Trophoblast cell (in vitro differentiated cells and primary cell): ENCODE results near the gene PDLIM5.

Source experiments
- DNase-seq, 2 donors: peaks; one replicate each; pipeline ENCODE4 v3.0.0-alpha.2; 2016
- H2AFZ ChIP-seq: 2 replicates; pipeline ENCODE4 v1.6.1; 2013; ENCODE audit warnings: low read length, moderate library complexity, mild to moderate bottlenecking; ENCODE audit not compliant: insufficient read depth, poor library complexity
- H2AK5ac ChIP-seq: 2 replicates; pipeline ENCODE4 v1.6.1; 2013; ENCODE audit warnings: mild to moderate bottlenecking, low read length
- H2BK120ac ChIP-seq: 2 replicates; pipeline ENCODE4 v1.6.1; 2013; ENCODE audit warnings: low read length, mild to moderate bottlenecking, moderate library complexity; ENCODE audit not compliant: insufficient read depth, poor library complexity
- H2BK12ac ChIP-seq: 2 replicates; pipeline ENCODE4 v1.6.1; 2013; ENCODE audit warnings: mild to moderate bottlenecking, low read length, moderate library complexity
- H2BK5ac ChIP-seq: 2 replicates; pipeline ENCODE4 v1.6.1; 2013; ENCODE audit warnings: low read length, low read depth, moderate library complexity, mild to moderate bottlenecking; ENCODE audit not compliant: poor library complexity
- H3K14ac ChIP-seq: 2 replicates; pipeline ENCODE4 v1.6.1; 2013; ENCODE audit warnings: mild to moderate bottlenecking, low read length
- H3K18ac ChIP-seq: 2 replicates; pipeline ENCODE4 v1.6.1; 2013; ENCODE audit warnings: mild to moderate bottlenecking, low read length
- H3K23ac ChIP-seq: 2 replicates; pipeline ENCODE4 v1.6.1; 2013; ENCODE audit warnings: low read length
- H3K27ac ChIP-seq: 2 replicates; pipeline ENCODE4 v1.5.1; 2013; ENCODE audit warnings: low read depth, mild to moderate bottlenecking, inconsistent platforms, low read length, moderate library complexity
- H3K27me3 ChIP-seq: 2 replicates; pipeline ENCODE4 v1.6.1; 2013; ENCODE audit warnings: inconsistent platforms, mild to moderate bottlenecking, low read length, moderate library complexity; ENCODE audit not compliant: insufficient read depth
- H3K36me3 ChIP-seq, 2 experiments: 1 replicate in 1 of 2; 2 replicates in 1 of 2; pipeline ENCODE4 v1.6.1; 2013; ENCODE audit warnings: low read length in 2 of 2, mild to moderate bottlenecking in 2 of 2, moderate library complexity in 1 of 2; ENCODE audit not compliant: insufficient read depth in 2 of 2, control insufficient read depth in 1 of 2
- H3K4ac ChIP-seq: 2 replicates; pipeline ENCODE4 v1.6.1; 2013; ENCODE audit warnings: low read depth, mild to moderate bottlenecking, low read length, moderate library complexity
- H3K4me1 ChIP-seq, 2 experiments: 1 replicate in 1 of 2; 2 replicates in 1 of 2; pipeline ENCODE4 v1.6.1; 2013; ENCODE audit warnings: low read length in 2 of 2, mild to moderate bottlenecking in 2 of 2, moderate library complexity in 1 of 2; ENCODE audit not compliant: insufficient read depth in 2 of 2, control insufficient read depth in 1 of 2
- H3K4me2 ChIP-seq: 2 replicates; pipeline ENCODE4 v1.6.1; 2013; ENCODE audit warnings: inconsistent platforms, mild to moderate bottlenecking, low read length, moderate library complexity
- H3K4me3 ChIP-seq: 2 replicates; pipeline ENCODE4 v1.5.1; 2013; ENCODE audit warnings: mild to moderate bottlenecking, low read depth, low read length, inconsistent platforms
- H3K79me1 ChIP-seq: one replicate; pipeline ENCODE4 v1.6.1; 2013; ENCODE audit warnings: low read length
- H3K79me2 ChIP-seq: 2 replicates; pipeline ENCODE4 v1.6.1; 2013; ENCODE audit warnings: low read length, mild to moderate bottlenecking; ENCODE audit not compliant: control insufficient read depth, insufficient read depth, poor library complexity
- H3K9ac ChIP-seq: 2 replicates; pipeline ENCODE4 v1.6.1; 2013; ENCODE audit warnings: mild to moderate bottlenecking, low read length
- H3K9me3 ChIP-seq: 2 replicates; pipeline ENCODE4 v1.6.1; 2013; ENCODE audit warnings: low read depth, mild to moderate bottlenecking, control low read depth, inconsistent platforms, low read length; ENCODE audit not compliant: insufficient read depth
- H4K12ac ChIP-seq: 2 replicates; pipeline ENCODE4 v1.6.1; 2013; ENCODE audit warnings: low read depth, mild to moderate bottlenecking, low read length, moderate library complexity
- H4K8ac ChIP-seq: 2 replicates; pipeline ENCODE4 v1.6.1; 2013; ENCODE audit warnings: low read depth, mild to moderate bottlenecking, low read length, moderate library complexity
- H4K91ac ChIP-seq: one replicate; pipeline ENCODE4 v1.6.1; 2013; ENCODE audit warnings: low read depth, mild to moderate bottlenecking, low read length, moderate library complexity
- WGBS: extraction: QIAGEN DNeasy Blood & Tissue Kit; methylation state at CpG from one replicate; pipeline ENCODE4 v1.1.7; 2013; ENCODE audit warnings: missing lambda C conversion rate; ENCODE audit not compliant: insufficient read length, insufficient coverage; ENCODE audit errors: extremely low coverage; 5-methylcytosine and 5-hydroxymethylcytosine counted together

Gene PDLIM5

GRCh38 chr4:94531991-94532789 is 80.4 kb downstream of the PDLIM5 start:
- H2BK120ac ChIP-seq = no peak overlapping the region
- H3K4me3 ChIP-seq = no peak overlapping the region
- no peak overlapping the region for H3K4me2 ChIP-seq
- no peak overlapping the region for H3K9ac ChIP-seq
- no peak overlapping the region for H3K18ac ChIP-seq
- no peak overlapping the region for H4K8ac ChIP-seq
- H3K23ac ChIP-seq = no peak overlapping the region
- no peak overlapping the region for H2BK5ac ChIP-seq
- peak; percentile 64 to 72 for DNase-seq
- H2AFZ ChIP-seq = no peak overlapping the region
- H4K91ac ChIP-seq = no peak overlapping the region
- no peak overlapping the region for H4K12ac ChIP-seq
- H2BK12ac ChIP-seq = no peak overlapping the region
- H3K4ac ChIP-seq = no peak overlapping the region
- H3K79me2 ChIP-seq = peaks cover 2% of the 10 kb centered on the region
- H3K4me1 ChIP-seq = peaks cover 8 to 15% of the 10 kb centered on the region in 2 experiments
- peaks cover 3 to 4% of the 10 kb centered on the region in 2 experiments for H3K36me3 ChIP-seq
- H3K27ac ChIP-seq = no peak overlapping the region
- no peaks in the 10 kb centered on the region for H3K27me3 ChIP-seq
- no peaks in the 10 kb centered on the region for H3K9me3 ChIP-seq
- no peak overlapping the region for H2AK5ac ChIP-seq
- WGBS = no CpG with 5 or more reads among the region's 9 CpGs
- no peak overlapping the region for H3K14ac ChIP-seq
- H3K79me1 ChIP-seq = peaks cover 3% of the 10 kb centered on the region

GRCh38 chr4:94533405-94534223 is 81.9 kb downstream of the PDLIM5 start:
- H2AK5ac ChIP-seq = no peak overlapping the region
- no peak overlapping the region for H3K9ac ChIP-seq
- no peak overlapping the region for H3K4me3 ChIP-seq
- peak in 1 of 2 donors; percentile 45 for DNase-seq
- WGBS = no CpG with 5 or more reads among the region's 4 CpGs
- H3K18ac ChIP-seq = no peak overlapping the region
- no peak overlapping the region for H2AFZ ChIP-seq
- no peak overlapping the region for H3K23ac ChIP-seq
- H4K12ac ChIP-seq = no peak overlapping the region
- H3K4ac ChIP-seq = no peak overlapping the region
- H3K36me3 ChIP-seq = peaks cover 0 to 4% of the 10 kb centered on the region in 2 experiments
- peaks cover 3% of the 10 kb centered on the region for H3K79me1 ChIP-seq
- no peak overlapping the region for H2BK12ac ChIP-seq
- H3K4me2 ChIP-seq = no peak overlapping the region
- peaks cover 2% of the 10 kb centered on the region for H3K79me2 ChIP-seq
- H2BK120ac ChIP-seq = no peak overlapping the region
- H3K27me3 ChIP-seq = no peaks in the 10 kb centered on the region
- H3K9me3 ChIP-seq = no peaks in the 10 kb centered on the region
- no peak overlapping the region for H3K27ac ChIP-seq
- H3K14ac ChIP-seq = no peak overlapping the region
- no peak overlapping the region for H4K91ac ChIP-seq
- peaks cover 8 to 11% of the 10 kb centered on the region in 2 experiments for H3K4me1 ChIP-seq
- no peak overlapping the region for H2BK5ac ChIP-seq
- H4K8ac ChIP-seq = no peak overlapping the region

- Histone ChIP-seq H2AK5ac (no peak overlapping the region), H3K4me1 (peaks cover 8 to 11% of the 10 kb centered on the region in 2 experiments), H3K36me3 (peaks cover 0 to 2% of the 10 kb centered on the region in 2 experiments), H3K14ac (no peak overlapping the region), H2BK5ac (no peak overlapping the region), H2BK120ac (peak overlapping the region; percentile 60), H4K8ac (no peak overlapping the region), H3K4me3 (no peak overlapping the region), H3K79me2 (peaks cover 2% of the 10 kb centered on the region), H3K4ac (no peak overlapping the region), H2AFZ (no peak overlapping the region), H4K91ac (no peak overlapping the region), H3K79me1 (peaks cover 3% of the 10 kb centered on the region), H3K9ac (no peak overlapping the region), H3K23ac (no peak overlapping the region), H3K27ac (peak overlapping the region; percentile 58), H2BK12ac (peak overlapping the region; percentile 89), H3K27me3 (no peaks in the 10 kb centered on the region), H3K9me3 (no peaks in the 10 kb centered on the region), H3K4me2 (peak overlapping the region; percentile 1), H3K18ac (no peak overlapping the region), H4K12ac (no peak overlapping the region)
- peak; percentile 47 to 84 for DNase-seq
- no CpG with 5 or more reads among the region's 5 CpGs for WGBS
Measured at GRCh38 chr4:94534401-94535312, 82.9 kb downstream of the PDLIM5 start.

GRCh38 chr4:94536049-94536448 is 84.3 kb downstream of the PDLIM5 start:
- no peak overlapping the region for H3K18ac ChIP-seq
- H3K14ac ChIP-seq = peak overlapping the region; percentile 84
- peaks cover 2% of the 10 kb centered on the region for H3K79me2 ChIP-seq
- H4K8ac ChIP-seq = peak overlapping the region; percentile 47
- H3K23ac ChIP-seq = no peak overlapping the region
- peaks cover 0 to 2% of the 10 kb centered on the region in 2 experiments for H3K36me3 ChIP-seq
- H3K9me3 ChIP-seq = no peaks in the 10 kb centered on the region
- H2BK12ac ChIP-seq = no peak overlapping the region
- peak overlapping the region; percentile 80 for H4K91ac ChIP-seq
- H4K12ac ChIP-seq = no peak overlapping the region
- peaks cover 8 to 17% of the 10 kb centered on the region in 2 experiments for H3K4me1 ChIP-seq
- H2AFZ ChIP-seq = peak overlapping the region; percentile 41
- H3K79me1 ChIP-seq = peaks cover 3% of the 10 kb centered on the region
- no peak overlapping the region for H3K4me3 ChIP-seq
- H3K4me2 ChIP-seq = no peak overlapping the region
- H3K27ac ChIP-seq = no peak overlapping the region
- peak overlapping the region; percentile 49 for H2BK5ac ChIP-seq
- WGBS = no CpG with 5 or more reads among the region's 3 CpGs
- H2BK120ac ChIP-seq = peak overlapping the region; percentile 80
- H2AK5ac ChIP-seq = no peak overlapping the region
- DNase-seq = no peak
- peak overlapping the region; percentile 69 for H3K4ac ChIP-seq
- no peak overlapping the region for H3K9ac ChIP-seq
- no peaks in the 10 kb centered on the region for H3K27me3 ChIP-seq
